GM12875 (cell line): ENCODE measurements around the gene GOLM1.
A peak's percentile ranks its signal among the peaks of the same experiment; 100 is the strongest.

Source experiments
- H3K4me3 ChIP-seq: one replicate; pipeline ENCODE4 v1.5.1; 2011; ENCODE audit warnings: low read depth, low read length, control low read depth
- CTCF ChIP-seq: IDR thresholded peaks from 2 replicates; pipeline ENCODE4 v1.5.1; 2011; ENCODE audit warnings: low read depth, mild to moderate bottlenecking, control low read depth, inconsistent platforms, low read length, moderate library complexity, borderline replicate concordance; ENCODE audit not compliant: insufficient read depth

GOLM1 gene

DNA sequence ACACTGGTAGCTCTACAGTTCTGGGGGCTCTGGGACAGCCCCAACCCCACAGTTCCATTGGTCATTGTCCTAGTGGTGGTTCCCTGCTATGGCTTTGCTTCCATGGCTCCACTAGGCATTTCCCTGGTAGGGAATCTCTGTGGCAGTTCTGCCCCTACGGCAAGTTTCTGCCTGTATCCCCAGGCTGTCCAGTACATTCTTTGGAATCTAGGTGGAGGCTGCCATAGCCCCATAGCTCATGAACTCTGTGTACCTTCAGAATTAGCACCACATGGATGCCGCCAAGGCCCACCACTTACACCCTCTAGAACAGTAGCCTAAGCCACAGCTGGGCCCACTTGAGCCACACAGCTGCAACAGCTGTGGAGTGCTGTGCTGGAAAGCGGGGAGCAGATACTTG, 3.3 kb upstream of the GOLM1 start:
- no peak for TF ChIP-seq CTCF
- no peak overlapping the region for H3K4me3 ChIP-seq

- TF ChIP-seq CTCF: no peak
- H3K4me3 ChIP-seq: peak overlapping the region; percentile 63
These were observed 475 bp upstream of the GOLM1 start for GRCh38 chr9:86099701-86100364.

- no peak for TF ChIP-seq CTCF
- no peak overlapping the region for H3K4me3 ChIP-seq
These were observed 1.7 kb downstream of the GOLM1 start for GRCh38 chr9:86097510-86098224.

- no peak for TF ChIP-seq CTCF
- H3K4me3 ChIP-seq: no peak overlapping the region
These were observed 3.0 kb downstream of the GOLM1 start for GRCh38 chr9:86096386-86096785.

- TF ChIP-seq CTCF: no peak
- no peak overlapping the region for H3K4me3 ChIP-seq
These were observed 5.4 kb downstream of the GOLM1 start for GRCh38 chr9:86093788-86094555.

DNA sequence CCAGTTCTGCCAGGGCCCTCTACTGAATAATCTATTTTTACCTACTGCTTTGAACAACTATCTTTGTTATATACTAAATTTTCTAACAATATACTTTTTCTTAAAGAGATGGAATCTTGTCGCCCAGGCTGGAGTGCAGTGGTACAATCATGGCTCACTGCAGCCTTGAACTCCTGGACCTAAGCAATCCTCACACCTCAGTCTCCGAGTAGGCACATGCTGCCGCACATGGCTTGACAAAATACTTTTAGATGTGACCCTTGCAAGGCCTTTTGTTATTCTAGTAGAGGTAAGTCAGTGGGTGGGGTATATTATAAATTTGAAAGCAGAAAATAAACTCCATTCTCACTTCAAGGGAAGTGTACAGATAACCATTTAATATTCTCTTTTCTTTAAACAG, 7.9 kb downstream of the GOLM1 start:
- no peak for TF ChIP-seq CTCF
- H3K4me3 ChIP-seq: no peak overlapping the region
